ENCODE data around the gene RAB43.

GRCh38 chr3:129060276-129061022, 61.2 kb downstream of the RAB43 start, which contains the start of gene GP9:
- TF ChIP-seq POLR2AphosphoS5 (IDR thresholded peaks at IDR 0.05; ENCODE audit: insufficient read depth in 1 of 2, low read depth in 1 of 2) (no peak), CTCF (IDR thresholded peaks at IDR 0.05) (no peak)

Data from vagina (tissue), 2 donors.